ENCODE data around the gene SKIDA1. TPM values are rescaled to one million over a fixed set of nuclear protein-coding genes. Genes with fewer than 3 reads are reported as not detected.

The SKIDA1 gene
- total RNA-seq, 1 experiment from 2014 or later, result 4.4 TPM

DNA sequence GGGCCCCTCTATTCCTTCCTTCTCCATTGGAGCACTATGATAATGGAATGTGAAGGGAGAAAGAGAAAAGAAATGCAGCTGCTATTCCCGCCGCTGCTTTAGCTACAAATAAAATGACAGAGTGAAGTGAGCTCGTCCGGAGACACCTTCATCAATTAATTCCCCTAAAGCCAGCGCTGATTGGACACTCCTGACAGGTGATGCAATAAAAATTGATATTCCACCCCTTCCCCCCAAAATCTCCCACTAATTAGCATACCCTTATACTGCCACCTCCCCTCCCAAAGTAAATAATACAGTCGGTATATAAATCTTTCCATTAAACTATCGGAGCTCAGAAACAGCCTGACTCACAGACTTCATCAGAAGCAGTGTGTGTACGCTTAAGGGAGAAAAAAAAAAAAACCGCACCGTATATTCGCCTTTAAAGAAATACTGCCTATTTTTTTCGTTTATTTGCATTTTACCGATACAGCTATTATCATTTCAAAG is 7.3 kb downstream of the SKIDA1 start:
- H3K4me3 ChIP-seq (ENCODE audit: low read depth, low read length, poor library complexity, severe bottlenecking), result peak overlapping the region; percentile 59
- peaks cover 60% of the 10 kb centered on the region for H3K4me1 ChIP-seq (ENCODE audit: insufficient read depth, low read length, poor library complexity, severe bottlenecking)
- no peaks in the 10 kb centered on the region for H3K36me3 ChIP-seq (ENCODE audit: insufficient read depth, low read length, poor library complexity, severe bottlenecking)
- DNase-seq (ENCODE audit: low spot score), result peak; percentile 57
- ChIA-PET CTCF (interaction anchor here (0.7 to 1.2 kb wide), 3 partner anchors 22 to 210 kb away, joined by 3 to 4 read pairs (median 4); no protein-coding TSS in a partner anchor), POLR2A (ENCODE audit: low non-redundant PET) (interaction anchor here (0.6 to 0.8 kb wide), 3 partner anchors 29 to 285 kb away, joined by 3 to 10 read pairs (median 3); no protein-coding TSS in a partner anchor)
- peak overlapping the region; percentile 78 for H3K27ac ChIP-seq (ENCODE audit: low read depth, low read length, poor library complexity, severe bottlenecking)
- no peaks in the 10 kb centered on the region for H3K27me3 ChIP-seq (replicated peaks; ENCODE audit: insufficient read depth, low read depth, low read length, poor library complexity)
- BruUV-seq (replicated peaks), result no TSS peak
- H3K9me3 ChIP-seq (ENCODE audit: low read depth, low read length, poor library complexity, severe bottlenecking), result no peaks in the 10 kb centered on the region
- intact Hi-C loops (cut with micrococcal nuclease; ENCODE audit: unreplicated experiment), result loop anchor here (5.0 kb wide), 1 partner anchor 214 kb away; no protein-coding TSS in a partner anchor
- no peak for TF ChIP-seq EZH2 (IDR thresholded peaks at IDR 0.05; ENCODE audit: borderline replicate concordance, low read depth, low read length, poor library complexity, severe bottlenecking)
- no peak for TF ChIP-seq CTCF (conservative IDR thresholded peaks at IDR 0.05; ENCODE audit: low read depth, low read length)

DNA sequence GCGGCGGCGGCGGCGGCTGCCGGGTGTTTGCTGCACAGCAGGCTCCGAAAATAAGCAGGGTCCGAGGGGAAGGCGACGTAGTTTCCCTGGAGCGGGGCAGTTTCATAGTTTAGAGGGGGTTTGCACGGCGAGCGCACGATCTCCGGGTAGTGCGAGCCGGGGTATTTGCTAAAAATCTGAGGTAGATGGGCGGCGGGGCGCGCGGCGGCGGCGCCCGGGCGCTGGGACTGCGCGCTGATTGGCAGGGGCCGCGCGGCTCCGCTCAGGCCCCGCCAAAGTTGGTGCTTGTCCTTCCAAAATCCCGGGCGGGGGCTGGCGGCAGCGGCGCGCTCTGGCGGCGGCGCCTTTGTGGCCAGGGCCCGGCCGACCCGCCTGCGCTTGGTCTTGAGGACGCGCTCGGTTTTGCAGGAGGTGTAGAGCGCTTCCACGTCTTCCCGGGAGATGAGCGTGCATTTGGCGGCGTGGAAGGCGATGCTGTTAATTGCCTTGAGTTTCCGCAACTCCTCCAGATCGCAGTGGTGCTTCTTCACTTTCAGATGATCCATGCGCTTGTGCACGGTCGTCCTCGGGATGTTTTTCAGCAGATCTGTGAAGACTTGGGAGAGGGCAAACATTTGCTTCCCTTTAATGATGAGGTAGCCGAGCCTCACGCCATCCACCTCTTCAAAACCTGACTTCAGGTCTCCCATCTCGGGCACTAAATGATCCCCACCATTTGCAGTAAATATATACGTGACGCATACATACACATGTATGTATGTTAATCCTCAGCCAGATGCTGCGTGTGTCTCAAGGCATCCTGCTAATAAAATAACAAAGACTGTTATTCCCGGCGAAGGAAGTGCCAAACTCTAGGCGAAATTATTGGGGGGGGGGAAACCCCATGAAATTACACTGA is 8.1 kb downstream of the SKIDA1 start:
- Histone ChIP-seq H3K4me1 (ENCODE audit: insufficient read depth, low read length, poor library complexity, severe bottlenecking) (peaks cover 53% of the 10 kb centered on the region), H3K36me3 (ENCODE audit: insufficient read depth, low read length, poor library complexity, severe bottlenecking) (no peaks in the 10 kb centered on the region), H3K27me3 (replicated peaks; ENCODE audit: insufficient read depth, low read depth, low read length, poor library complexity) (no peaks in the 10 kb centered on the region), H3K9me3 (ENCODE audit: low read depth, low read length, poor library complexity, severe bottlenecking) (no peaks in the 10 kb centered on the region), H3K27ac (ENCODE audit: low read depth, low read length, poor library complexity, severe bottlenecking) (peak overlapping the region; percentile 78), H3K4me3 (ENCODE audit: low read depth, low read length, poor library complexity, severe bottlenecking) (peak overlapping the region; percentile 59)
- ChIA-PET CTCF (no interaction called here), POLR2A (ENCODE audit: low non-redundant PET) (interaction anchor here (0.5 to 0.8 kb wide), 3 partner anchors 10 to 286 kb away, joined by 3 to 10 read pairs (median 6); no protein-coding TSS in a partner anchor)
- DNase-seq (ENCODE audit: low spot score), result peak; percentile 86
- TF ChIP-seq EZH2 (IDR thresholded peaks at IDR 0.05; ENCODE audit: borderline replicate concordance, low read depth, low read length, poor library complexity, severe bottlenecking), result no peak
- TF ChIP-seq CTCF (conservative IDR thresholded peaks at IDR 0.05; ENCODE audit: low read depth, low read length), result no peak
- intact Hi-C loops (cut with micrococcal nuclease; ENCODE audit: unreplicated experiment), result loop anchor here (2.0 to 5.0 kb wide), 2 partner anchors 21 to 215 kb away; no protein-coding TSS in a partner anchor
- TSS peak; percentile 45 for BruUV-seq (replicated peaks)

DNA sequence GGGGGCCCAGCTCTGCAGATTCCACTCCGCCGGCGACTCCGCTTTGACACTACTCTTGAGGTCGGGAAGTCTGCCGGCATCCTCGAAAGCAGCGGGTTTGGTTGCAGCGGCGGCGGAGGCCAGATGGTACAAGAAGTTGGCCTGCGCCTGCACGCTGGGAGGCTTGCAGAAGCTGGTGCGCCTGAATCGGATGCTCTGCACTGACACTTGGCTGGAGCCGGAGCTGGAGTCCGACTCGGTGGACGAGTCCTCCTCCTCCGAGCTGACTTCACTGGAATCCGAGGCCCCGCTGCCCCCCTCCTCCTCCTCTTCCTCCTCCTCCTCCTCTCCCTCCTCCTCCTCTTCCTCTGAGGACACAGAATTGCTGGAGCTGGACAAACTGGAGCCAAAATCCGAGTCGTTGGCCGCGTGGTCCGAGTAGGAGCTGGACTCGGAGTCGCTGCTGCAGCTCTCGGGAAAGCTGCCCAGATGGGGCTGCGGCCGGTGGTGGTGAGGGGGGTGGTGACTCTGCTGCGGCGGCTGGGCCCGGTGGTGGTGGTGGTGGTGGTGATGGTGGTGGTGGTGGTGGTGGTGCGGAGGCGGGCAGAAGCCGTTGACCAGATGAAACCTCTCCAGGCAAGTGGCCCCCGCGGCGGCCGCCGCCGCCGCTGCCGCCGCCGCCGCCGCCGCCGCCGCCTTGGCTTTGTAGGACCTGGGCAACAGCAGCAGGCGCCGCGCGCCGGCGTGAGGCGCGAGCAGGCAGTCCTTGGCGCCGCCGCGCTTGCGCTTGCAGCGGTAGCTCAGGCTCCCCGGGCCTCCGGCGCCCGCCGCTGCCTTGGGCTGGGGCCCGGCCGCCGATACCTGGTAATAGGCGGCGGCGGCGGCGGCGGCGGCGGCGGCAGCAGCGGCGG is 9.0 kb downstream of the SKIDA1 start:
- POLR2A ChIA-PET (ENCODE audit: low non-redundant PET), result interaction anchor here (0.5 to 0.7 kb wide), 2 partner anchors 10 to 206 kb away, joined by 6 to 18 read pairs; no protein-coding TSS in a partner anchor
- peak overlapping the region; percentile 59 for H3K4me3 ChIP-seq (ENCODE audit: low read depth, low read length, poor library complexity, severe bottlenecking)
- no peaks in the 10 kb centered on the region for H3K27me3 ChIP-seq (replicated peaks; ENCODE audit: insufficient read depth, low read depth, low read length, poor library complexity)
- DNase-seq (ENCODE audit: low spot score), result peak; percentile 75
- H3K27ac ChIP-seq (ENCODE audit: low read depth, low read length, poor library complexity, severe bottlenecking), result peak overlapping the region; percentile 33
- no TSS peak for BruUV-seq (replicated peaks)
- TF ChIP-seq EZH2 (IDR thresholded peaks at IDR 0.05; ENCODE audit: borderline replicate concordance, low read depth, low read length, poor library complexity, severe bottlenecking) (no peak), CTCF (conservative IDR thresholded peaks at IDR 0.05; ENCODE audit: low read depth, low read length) (no peak)
- peaks cover 46% of the 10 kb centered on the region for H3K4me1 ChIP-seq (ENCODE audit: insufficient read depth, low read length, poor library complexity, severe bottlenecking)
- intact Hi-C loops (cut with micrococcal nuclease; ENCODE audit: unreplicated experiment), result loop anchor here (2.0 to 5.0 kb wide), 2 partner anchors 20 to 216 kb away; no protein-coding TSS in a partner anchor
- H3K36me3 ChIP-seq (ENCODE audit: insufficient read depth, low read length, poor library complexity, severe bottlenecking), result no peaks in the 10 kb centered on the region
- CTCF ChIA-PET, result interaction anchor here (0.5 kb wide), 1 partner anchor 19 kb away, joined by 5 read pairs; no protein-coding TSS in a partner anchor
- no peaks in the 10 kb centered on the region for H3K9me3 ChIP-seq (ENCODE audit: low read depth, low read length, poor library complexity, severe bottlenecking)
